HG03520 (cell line): ENCODE measurements around the gene ZBP1.

Source experiments
- ATAC-seq: cut with Tn5 transposase; IDR thresholded peaks from one replicate; pipeline ENCODE4 v1.9.1; 2021; ENCODE audit warnings: mild to moderate bottlenecking, moderate library complexity; ENCODE audit not compliant: unreplicated experiment

ZBP1 gene

GRCh38 chr20:57601737-57602136 lies 18.5 kb downstream of the ZBP1 start:
- ATAC-seq: no peak

- ATAC-seq: no peak
Observed at GRCh38 chr20:57601211-57601570, 19.0 kb downstream of the ZBP1 start.

- no peak for ATAC-seq
Observed at GRCh38 chr20:57600320-57601210, 19.7 kb downstream of the ZBP1 start.

- no peak for ATAC-seq
Observed at GRCh38 chr20:57598491-57598890, 21.7 kb downstream of the ZBP1 start.

- ATAC-seq: no peak
Observed at GRCh38 chr20:57598060-57598459, 22.2 kb downstream of the ZBP1 start.

GRCh38 chr20:57596998-57597939 lies 23.0 kb downstream of the ZBP1 start:
- peak; percentile 44 for ATAC-seq

GRCh38 chr20:57596358-57596757 lies 23.9 kb downstream of the ZBP1 start:
- ATAC-seq: no peak

- ATAC-seq: no peak
Observed at GRCh38 chr20:57595041-57596030, 24.9 kb downstream of the ZBP1 start.

- ATAC-seq: no peak
Observed at GRCh38 chr20:57594092-57594951, 25.9 kb downstream of the ZBP1 start.

GRCh38 chr20:57593134-57593886 lies 26.9 kb downstream of the ZBP1 start:
- no peak for ATAC-seq

- no peak for ATAC-seq
Observed at GRCh38 chr20:57592263-57593092, 27.7 kb downstream of the ZBP1 start.

- no peak for ATAC-seq
Observed at GRCh38 chr20:57591289-57592229, 28.7 kb downstream of the ZBP1 start.

- no peak for ATAC-seq
Observed at GRCh38 chr20:57590485-57591288, 29.5 kb downstream of the ZBP1 start.

- no peak for ATAC-seq
Observed at GRCh38 chr20:57589728-57590484, 30.3 kb downstream of the ZBP1 start.

GRCh38 chr20:57589123-57589727 lies 31.0 kb downstream of the ZBP1 start:
- no peak for ATAC-seq
